Activated naive CD4-positive, alpha-beta T cell treated with anti-CD3 and anti-CD28 coated beads, Interleukin-2, amount 10 ng/mL, durations not matched to agents 5 hours and 36 hours (primary cell): ENCODE data around the gene ZNF772. TPM values are rescaled to one million over a fixed set of nuclear protein-coding genes. Genes with fewer than 3 reads are reported as not detected.

Experiments used
- total RNA-seq, 2 experiments: library from RNA; stranded (reverse); gene quantifications; one replicate each; pipeline ENCODE4 v1.2.3, GENCODE V29; 2021

ZNF772 gene
- 10 to 100 TPM; 10.9 to 11.4 TPM for total RNA-seq

GRCh38 chr19:57477191-57478008 is at the start of gene ZNF772:
ZNF772 (minus strand) TSS chr19:57477566; CDS start chr19:57477309, 257 bp downstream.

GRCh38 chr19:57499680-57500395 is 22.5 kb upstream of the ZNF772 start, which contains the start of gene ZNF773:
ZNF773 (plus strand) TSS chr19:57499938; CDS start chr19:57500081, 143 bp downstream.

GRCh38 chr19:57487477-57488298 is 10.3 kb upstream of the ZNF772 start, which contains the start of gene ZNF419:
ZNF419 (plus strand) TSS chr19:57487750; CDS start chr19:57487951, 201 bp downstream.

GRCh38 chr19:57435062-57435978 is 42.0 kb downstream of the ZNF772 start, which contains the start of gene ZNF749:
ZNF749 (plus strand) TSS chr19:57435325; CDS start chr19:57435579, 254 bp downstream.

Other genes starting within 250 kb of the ZNF772 start
- under 1 TPM; 0.41 to 0.83 TPM for gene AURKC, start 246.5 kb downstream of the ZNF772 start, total RNA-seq
- gene ZNF805, start 236.9 kb downstream of the ZNF772 start, total RNA-seq = 10 to 100 TPM; 10.4 to 11.7 TPM
- 10 to 100 TPM; 39.4 to 45.1 TPM for gene ZNF460, start 197.1 kb downstream of the ZNF772 start, total RNA-seq
- 1 to 10 TPM; 7.7 to 7.8 TPM for gene ZNF543, start 157.1 kb downstream of the ZNF772 start, total RNA-seq
- 1 to 10 TPM; 8.7 to 9.3 TPM for gene ZNF304, start 126.3 kb downstream of the ZNF772 start, total RNA-seq
- 10 to 100 TPM in 1 of 2 experiments, 1 to 10 TPM in 1; 9.5 to 10.7 TPM for gene TRAPPC2B, start 114.0 kb downstream of the ZNF772 start, total RNA-seq
- 1 to 10 TPM; 3.8 to 3.9 TPM for gene ZNF547, start 114.0 kb downstream of the ZNF772 start, total RNA-seq
- gene ZNF548, start 87.7 kb downstream of the ZNF772 start, total RNA-seq = 10 to 100 TPM; 40.7 to 42.4 TPM
- gene ZNF17, start 66.4 kb downstream of the ZNF772 start, total RNA-seq = 10 to 100 TPM; 13.0 to 14.3 TPM
- gene ZNF749, start 42.2 kb downstream of the ZNF772 start, total RNA-seq = 10 to 100 TPM; 14.1 to 14.7 TPM
- under 1 TPM; 0.18 to 0.29 TPM for gene VN1R1, start 20.4 kb downstream of the ZNF772 start, total RNA-seq
- gene ZNF419, start 10.2 kb upstream of the ZNF772 start, total RNA-seq = 10 to 100 TPM; 10.8 to 12.6 TPM
- gene ZNF773, start 22.4 kb upstream of the ZNF772 start, total RNA-seq = 10 to 100 TPM; 11.1 to 11.6 TPM
- 1 to 10 TPM; 9.5 to 9.8 TPM for gene ZNF549, start 49.8 kb upstream of the ZNF772 start, total RNA-seq
- gene ZNF550, start 82.3 kb upstream of the ZNF772 start, total RNA-seq = 10 to 100 TPM; 15.8 TPM
- 1 to 10 TPM; 7.4 to 8.5 TPM for gene ZNF416, start 101.3 kb upstream of the ZNF772 start, total RNA-seq
- 1 to 10 TPM; 8.0 to 9.4 TPM for gene ZIK1, start 106.6 kb upstream of the ZNF772 start, total RNA-seq
- 1 to 10 TPM; 7.6 to 8.2 TPM for gene ZNF530, start 122.3 kb upstream of the ZNF772 start, total RNA-seq
- gene ZNF134, start 136.7 kb upstream of the ZNF772 start, total RNA-seq = 10 to 100 TPM; 19.8 to 20.5 TPM
- 10 to 100 TPM; 18.3 to 21.1 TPM for gene ZNF211, start 155.6 kb upstream of the ZNF772 start, total RNA-seq
- not detected for gene ZSCAN4, start 191.4 kb upstream of the ZNF772 start, total RNA-seq
- gene ZNF551, start 204.4 kb upstream of the ZNF772 start, total RNA-seq = 10 to 100 TPM; 16.1 to 16.8 TPM
- gene ZNF154, start 231.6 kb upstream of the ZNF772 start, total RNA-seq = 1 to 10 TPM; 2.2 to 2.3 TPM